Liver (tissue), 9 donors: ENCODE data around the gene UROC1. TPM values are rescaled to one million over a fixed set of nuclear protein-coding genes. Genes with fewer than 3 reads are reported as not detected.

Source experiments
- DNase-seq: peaks from one replicate; pipeline ENCODE4 v3.0.0-alpha.2; 2017; ENCODE audit warnings: low spot score
- H3K27ac ChIP-seq, 2 donors: one replicate each; pipeline ENCODE4 v1.7.0; 2013; ENCODE audit warnings: inconsistent platforms in 2 of 2, low read length in 2 of 2, control low read depth in 1 of 2, low read depth in 1 of 2, mild to moderate bottlenecking in 1 of 2
- H3K27me3 ChIP-seq, 4 donors: one replicate each; pipeline versions ENCODE4 v1.6.1 to v1.7.0; 2013; ENCODE audit warnings: low read length in 3 of 4, inconsistent platforms in 1 of 4, mild to moderate bottlenecking in 1 of 4, moderate library complexity in 1 of 4; ENCODE audit not compliant: control insufficient read depth in 4 of 4, insufficient read depth in 4 of 4
- H3K36me3 ChIP-seq, 4 donors: one replicate each; pipeline versions ENCODE4 v1.6.1 to v1.7.0; 2013; ENCODE audit warnings: low read length in 3 of 4, mild to moderate bottlenecking in 3 of 4, low read depth in 1 of 4, moderate library complexity in 1 of 4; ENCODE audit not compliant: control insufficient read depth in 4 of 4, insufficient read depth in 3 of 4
- H3K4me1 ChIP-seq, 4 donors: one replicate each; pipeline versions ENCODE4 v1.6.1 to v1.7.0; 2013; ENCODE audit warnings: low read length in 3 of 4, mild to moderate bottlenecking in 3 of 4, moderate library complexity in 1 of 4; ENCODE audit not compliant: control insufficient read depth in 4 of 4, insufficient read depth in 4 of 4
- H3K4me3 ChIP-seq, 3 donors: one replicate each; pipeline versions ENCODE4 v1.6.1 to v1.7.0; 2013; ENCODE audit warnings: low read length in 3 of 3, control low read depth in 1 of 3, low read depth in 1 of 3, mild to moderate bottlenecking in 1 of 3
- H3K9ac ChIP-seq, 2 donors: one replicate each; pipeline ENCODE4 v1.7.0; 2013; ENCODE audit warnings: low read length in 2 of 2, mild to moderate bottlenecking in 2 of 2, moderate library complexity in 2 of 2, control low read depth in 1 of 2, low read depth in 1 of 2
- H3K9me3 ChIP-seq, 4 donors: one replicate each; pipeline versions ENCODE4 v1.6.1 to v1.7.0; 2013; ENCODE audit warnings: low read length in 3 of 4; ENCODE audit not compliant: control insufficient read depth in 4 of 4
- CTCF ChIP-seq: fragments of 150-350 bp; IDR thresholded peaks from 2 replicates; pipeline ENCODE4 v1.5.1; 2017; ENCODE audit warnings: improper control_type of control experiment, low read depth, low read length; ENCODE audit not compliant: missing input control
- EGR1 ChIP-seq, 2 donors: IDR thresholded peaks; 2 replicates each; pipeline ENCODE4 v1.6.1; 2016 to 2018; ENCODE audit warnings: antibody characterized with exemption in 2 of 2, low read depth in 2 of 2
- FOXA1 ChIP-seq: IDR thresholded peaks from 2 replicates; pipeline ENCODE4 v1.6.1; 2016; ENCODE audit warnings: antibody characterized with exemption
- GABPA ChIP-seq, 2 donors: IDR thresholded peaks in 1 of 2; conservative IDR thresholded peaks in 1 of 2; 2 replicates each; pipeline ENCODE4 v1.6.1; 2016; ENCODE audit warnings: antibody characterized with exemption in 2 of 2, mild to moderate bottlenecking in 1 of 2, moderate library complexity in 1 of 2
- HNF4A ChIP-seq, 2 donors: conservative IDR thresholded peaks; 2 replicates each; pipeline ENCODE4 v1.6.1; 2016; ENCODE audit warnings: antibody characterized with exemption in 2 of 2, mild to moderate bottlenecking in 2 of 2
- HNF4G ChIP-seq: IDR thresholded peaks from 2 replicates; pipeline ENCODE4 v1.6.1; 2016; ENCODE audit warnings: antibody characterized with exemption
- JUND ChIP-seq, 2 donors: IDR thresholded peaks; 2 replicates each; pipeline ENCODE4 v1.6.1; 2016; ENCODE audit warnings: antibody characterized with exemption in 2 of 2
- MAX ChIP-seq: IDR thresholded peaks from 2 replicates; pipeline ENCODE4 v1.6.1; 2016; ENCODE audit warnings: antibody characterized with exemption
- NR2F2 ChIP-seq: IDR thresholded peaks from 2 replicates; pipeline ENCODE4 v1.6.1; 2016; ENCODE audit warnings: antibody characterized with exemption
- RAD21 ChIP-seq, 2 donors: IDR thresholded peaks; 2 replicates each; pipeline ENCODE4 v1.6.1; 2016; ENCODE audit warnings: antibody characterized with exemption in 2 of 2, mild to moderate bottlenecking in 2 of 2
- REST ChIP-seq: IDR thresholded peaks from 2 replicates; pipeline ENCODE4 v1.6.1; 2016; ENCODE audit warnings: antibody characterized with exemption, mild to moderate bottlenecking
- TAF1 ChIP-seq: conservative IDR thresholded peaks from 2 replicates; pipeline ENCODE4 v1.6.1; 2016; ENCODE audit warnings: antibody characterized with exemption, mild to moderate bottlenecking
- YY1 ChIP-seq: IDR thresholded peaks from 2 replicates; pipeline ENCODE4 v1.6.1; 2016; ENCODE audit warnings: antibody characterized with exemption, mild to moderate bottlenecking
- WGBS: extraction: QIAGEN DNeasy Blood & Tissue Kit; methylation state at CpG from one replicate; pipeline ENCODE4 v1.1.7; 2013; 5-methylcytosine and 5-hydroxymethylcytosine counted together
- polyA plus RNA-seq, 2 donors: library from polyadenylated mRNA; stranded (reverse) in 1 of 2; unstranded in 1 of 2; fragments of 200-250 nt in 1 of 2; fragments of >200 nt in 1 of 2; fragmentation: Nextera tagmentation in 1 of 2; extraction: Ambion mirVana in 1 of 2; gene quantifications; one replicate each; pipeline versions ENCODE4 v1.2.1 to v1.2.3, GENCODE V29; 2013 to 2015
- total RNA-seq, 2 donors: library from RNA; depleted of rRNA; stranded (reverse); fragments of >200 nt; gene quantifications; one replicate each; pipeline ENCODE4 v1.2.3, GENCODE V29; 2014
- donor health status: healthy.
- donor health status: healthy.
- donor health status: healthy.
- donor health status: healthy.
- donor health status: healthy.

The UROC1 gene
- total and polyA plus RNA-seq, 4 donors, result 5.9 to 28.4 (median 18.2) TPM

- TF ChIP-seq REST, result no peak
Observed at GRCh38 chr3:126510308-126510910, 7.2 kb downstream of the UROC1 start (continued).

- no peak overlapping the region for H3K27ac ChIP-seq
- TF ChIP-seq JUND (IDR thresholded peaks at IDR 0.05) (no peak), HNF4A (conservative IDR thresholded peaks at IDR 0.05) (no peak), CTCF (no peak), EGR1 (IDR thresholded peaks at IDR 0.05; ENCODE audit: low read depth in 2 of 2) (no peak), HNF4G (no peak), YY1 (no peak), MAX (no peak), FOXA1 (no peak), GABPA (IDR thresholded peaks at IDR 0.05 in 1 of 2, conservative IDR thresholded peaks at IDR 0.05 in 1 of 2) (no peak)
- peaks cover 6 to 31% (median 30%) of the 10 kb centered on the region in 4 donors for H3K4me1 ChIP-seq
- no peak overlapping the region for H3K9ac ChIP-seq
- 80% methylated on average over 18 of the region's 18 CpGs for WGBS
- H3K27me3 ChIP-seq, result no peaks in the 10 kb centered on the region
- H3K9me3 ChIP-seq, result no peaks in the 10 kb centered on the region
- peaks cover 0 to 19% (median 8%) of the 10 kb centered on the region in 4 donors for H3K36me3 ChIP-seq
- H3K4me3 ChIP-seq, result no peak overlapping the region
- no peak for DNase-seq
Observed at GRCh38 chr3:126509597-126510307, 7.8 kb downstream of the UROC1 start.

- Histone ChIP-seq H3K4me1 (peaks cover 5 to 19% (median 18%) of the 10 kb centered on the region in 4 donors), H3K36me3 (peaks cover 0 to 29% (median 12%) of the 10 kb centered on the region in 4 donors), H3K4me3 (no peak overlapping the region), H3K9me3 (no peaks in the 10 kb centered on the region), H3K27ac (no peak overlapping the region), H3K9ac (no peak overlapping the region), H3K27me3 (no peaks in the 10 kb centered on the region)
- 93% methylated on average over 4 of the region's 4 CpGs for WGBS
- DNase-seq, result no peak
- TF ChIP-seq HNF4G, result no peak
- TF ChIP-seq TAF1, result no peak
- TF ChIP-seq EGR1 (IDR thresholded peaks at IDR 0.05; ENCODE audit: low read depth in 2 of 2), result no peak
- TF ChIP-seq GABPA (IDR thresholded peaks at IDR 0.05 in 1 of 2, conservative IDR thresholded peaks at IDR 0.05 in 1 of 2), result no peak
- no peak for TF ChIP-seq NR2F2
- TF ChIP-seq RAD21 (IDR thresholded peaks at IDR 0.05), result no peak
- TF ChIP-seq YY1, result no peak
- TF ChIP-seq CTCF, result no peak
- TF ChIP-seq HNF4A (conservative IDR thresholded peaks at IDR 0.05), result no peak
- no peak for TF ChIP-seq MAX
Observed at GRCh38 chr3:126508564-126508964, 9.0 kb downstream of the UROC1 start.
